Stimulated activated CD8-positive, alpha-beta memory T cell treated with anti-CD3 and anti-CD28 coated beads, Interleukin-7, amount 100 ng/mL, for 48 hours (primary cell): ENCODE measurements around the gene ARL6.

ENCODE experiments used
- DNase-seq, 2 donors: peaks; one replicate each; pipeline ENCODE4 v3.0.0-alpha.2; 2020; ENCODE audit warnings: low read depth in 1 of 2; ENCODE audit errors: extremely low read depth in 1 of 2

Gene ARL6, protein sequence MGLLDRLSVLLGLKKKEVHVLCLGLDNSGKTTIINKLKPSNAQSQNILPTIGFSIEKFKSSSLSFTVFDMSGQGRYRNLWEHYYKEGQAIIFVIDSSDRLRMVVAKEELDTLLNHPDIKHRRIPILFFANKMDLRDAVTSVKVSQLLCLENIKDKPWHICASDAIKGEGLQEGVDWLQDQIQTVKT

GRCh38 chr3:97764407-97765238 is at the start of gene ARL6:
ARL6 (plus strand) TSS chr3:97764758; CDS start chr3:97768108, 3,350 bp downstream.
- peak; percentile 41 to 66 for DNase-seq

- DNase-seq, result peak; percentile 6 to 13
Measured at GRCh38 chr3:97719156-97719821, 45.3 kb upstream of the ARL6 start.

DNA sequence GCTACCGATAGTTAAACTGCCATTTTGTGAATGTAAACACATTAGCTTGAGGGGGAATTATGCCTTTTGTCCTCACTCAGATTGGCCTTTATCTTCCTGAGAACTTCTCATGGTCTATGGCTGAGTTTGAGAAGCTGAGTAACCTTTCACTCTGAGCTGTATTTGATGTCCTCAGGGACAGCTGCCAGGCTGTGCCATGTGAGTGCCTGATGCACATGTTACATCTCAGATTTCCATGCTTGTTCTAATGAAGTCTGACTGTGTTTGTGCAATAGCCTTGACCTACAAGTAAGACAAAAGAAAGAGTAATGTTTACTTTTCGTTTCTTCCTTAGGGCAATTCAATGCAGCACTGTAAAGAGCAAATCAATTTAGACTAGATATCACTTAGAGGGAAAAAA is 44.1 kb upstream of the ARL6 start:
- DNase-seq, result no peak

GRCh38 chr3:97721446-97721845 is 43.1 kb upstream of the ARL6 start:
- DNase-seq, result no peak

DNA sequence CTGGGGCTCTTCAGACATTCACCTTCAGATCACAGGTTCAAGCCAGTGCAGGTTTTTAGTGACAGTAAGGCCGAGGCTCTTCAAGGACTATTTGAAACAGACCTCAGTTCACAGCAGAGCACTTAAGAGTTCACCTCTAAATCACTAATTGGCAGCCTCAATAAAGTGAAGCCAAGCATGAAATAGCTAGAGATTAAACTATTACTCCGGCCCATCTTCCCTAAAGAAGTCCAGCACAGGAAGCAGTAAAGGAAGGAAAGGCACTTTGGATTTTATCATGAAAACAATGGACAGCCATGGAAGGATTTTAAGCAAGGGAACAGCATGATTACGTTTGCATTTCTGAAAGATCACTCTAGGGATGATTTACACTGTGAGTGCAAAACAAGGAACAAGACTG is 27.6 kb upstream of the ARL6 start:
- DNase-seq, result no peak

GRCh38 chr3:97738761-97739160 is 25.8 kb upstream of the ARL6 start:
- no peak for DNase-seq

DNA sequence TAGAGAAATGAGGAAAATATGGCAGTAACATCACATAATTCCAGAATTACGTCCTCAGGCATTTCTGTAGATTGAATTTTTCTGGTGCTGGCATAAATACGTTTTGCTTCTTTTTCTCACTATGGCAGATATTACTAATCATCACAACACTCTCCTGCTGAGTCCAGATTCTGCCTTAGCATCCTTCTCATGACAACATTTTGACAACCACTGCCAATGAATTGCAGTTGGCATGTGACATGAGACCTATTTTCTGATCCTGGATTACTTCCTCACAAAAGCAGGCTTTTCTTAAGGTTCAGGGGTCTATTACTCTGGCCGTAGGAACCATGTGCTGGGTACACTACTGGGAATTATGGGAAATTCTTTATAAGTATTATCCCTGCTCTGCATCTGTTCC is 22.5 kb upstream of the ARL6 start:
- no peak for DNase-seq

DNA sequence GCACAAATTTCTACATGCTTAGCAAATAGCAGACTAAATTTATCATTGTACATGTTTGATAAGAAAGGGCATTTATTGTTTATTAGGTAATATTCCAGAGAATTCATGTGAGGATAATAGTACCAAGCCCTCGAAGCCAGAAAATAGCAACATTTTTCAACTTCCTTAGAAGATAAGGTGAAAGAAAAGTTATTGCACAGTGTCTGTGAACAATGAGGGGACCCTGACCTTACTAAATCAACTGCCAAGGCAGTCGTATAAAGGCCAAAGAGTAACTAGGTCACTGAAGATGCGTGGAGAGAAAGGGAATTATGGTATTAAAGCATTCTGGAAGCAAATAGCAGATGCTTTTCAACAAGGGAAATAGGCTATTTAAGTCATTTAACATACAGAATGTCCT is 20.3 kb upstream of the ARL6 start:
- DNase-seq, result no peak

DNA sequence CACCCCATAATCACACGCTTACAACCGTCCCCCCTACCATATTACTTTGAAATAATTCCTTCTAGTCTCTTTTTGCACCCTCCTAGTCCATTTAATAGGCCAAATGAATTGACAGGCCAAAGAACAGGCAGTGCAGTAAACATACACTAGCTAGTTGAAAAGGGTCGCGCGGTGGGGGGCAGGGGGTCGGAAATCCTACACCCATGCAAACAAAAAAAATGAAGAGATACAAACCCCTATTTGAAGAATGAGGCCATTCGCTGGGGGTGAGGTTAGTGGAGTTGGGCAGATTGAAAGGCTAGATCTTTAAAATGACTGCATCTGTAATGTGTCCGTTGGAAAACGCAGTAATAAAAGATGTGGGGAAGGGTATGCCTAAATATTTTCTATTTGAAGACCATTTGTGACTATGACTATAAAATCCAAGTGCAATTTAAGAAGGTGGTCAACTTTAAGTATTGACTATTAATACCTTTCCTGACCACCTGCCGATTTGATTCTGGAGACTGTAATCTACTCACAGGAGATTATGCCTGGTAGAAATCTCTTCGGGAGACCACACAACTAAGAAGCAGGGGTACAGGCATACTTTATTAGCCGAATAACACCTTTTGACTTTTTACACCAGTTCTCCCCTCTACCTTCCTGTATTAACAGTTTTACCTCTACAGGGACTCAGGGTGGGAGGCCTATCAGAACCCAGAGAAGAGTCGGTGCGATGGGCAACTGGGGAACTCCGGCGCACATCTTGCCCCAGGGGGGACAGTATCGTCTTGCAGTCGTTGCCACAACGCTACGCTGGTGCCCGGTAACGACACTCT is 762 bp upstream of the ARL6 start:
- DNase-seq, result no peak

DNA sequence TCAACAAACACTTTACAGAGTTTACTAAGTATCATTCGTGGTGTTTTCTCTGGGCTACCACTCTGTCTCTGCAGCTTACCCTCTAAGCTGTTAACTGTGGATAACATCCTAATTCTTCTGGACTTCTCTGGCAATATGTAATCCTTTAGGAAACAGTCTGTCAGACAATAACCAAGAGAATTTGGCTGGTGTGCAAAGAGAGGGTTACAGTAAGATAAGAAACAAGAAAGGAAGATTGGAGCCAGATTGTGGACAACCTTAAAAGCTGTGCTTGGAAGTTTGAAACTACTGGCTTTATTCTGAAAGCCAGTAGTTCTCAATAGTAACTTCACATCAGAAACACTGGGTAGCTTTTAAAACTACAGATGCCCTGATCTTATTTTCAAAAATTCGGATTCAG is 778 bp downstream of the ARL6 start:
- no peak for DNase-seq

- DNase-seq, result no peak
Measured at GRCh38 chr3:97772926-97773325, 8.4 kb downstream of the ARL6 start.

- DNase-seq, result no peak
Measured at GRCh38 chr3:97778152-97778551, 13.6 kb downstream of the ARL6 start.

DNA sequence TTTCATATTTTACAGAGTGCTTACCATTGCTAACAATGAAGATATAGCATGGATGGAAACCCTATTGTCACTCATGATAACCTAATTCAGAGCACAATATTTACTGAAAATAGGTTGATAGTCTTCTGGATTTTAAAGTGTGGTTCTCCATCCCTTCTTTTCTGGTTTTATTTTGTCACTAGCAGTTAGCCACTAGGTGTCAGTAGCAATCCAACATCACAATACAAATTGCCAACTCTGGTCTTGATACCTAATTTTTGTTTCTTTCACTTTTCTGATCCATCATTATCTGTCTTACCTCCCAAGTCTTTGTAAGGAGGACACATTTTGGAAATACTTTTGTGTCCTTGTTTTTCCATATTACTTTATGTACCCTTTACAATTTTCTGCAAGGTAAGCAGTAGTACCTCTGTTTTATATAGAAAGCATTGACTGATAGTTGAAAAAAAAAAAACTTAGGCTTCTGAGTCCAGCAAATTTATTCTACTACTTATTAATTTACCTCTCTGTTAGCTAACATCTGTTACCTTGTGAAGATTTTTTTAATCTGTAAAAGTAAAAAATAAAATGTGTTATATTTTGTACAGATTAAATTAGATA is 29.0 kb downstream of the ARL6 start:
- DNase-seq, result no peak

DNA sequence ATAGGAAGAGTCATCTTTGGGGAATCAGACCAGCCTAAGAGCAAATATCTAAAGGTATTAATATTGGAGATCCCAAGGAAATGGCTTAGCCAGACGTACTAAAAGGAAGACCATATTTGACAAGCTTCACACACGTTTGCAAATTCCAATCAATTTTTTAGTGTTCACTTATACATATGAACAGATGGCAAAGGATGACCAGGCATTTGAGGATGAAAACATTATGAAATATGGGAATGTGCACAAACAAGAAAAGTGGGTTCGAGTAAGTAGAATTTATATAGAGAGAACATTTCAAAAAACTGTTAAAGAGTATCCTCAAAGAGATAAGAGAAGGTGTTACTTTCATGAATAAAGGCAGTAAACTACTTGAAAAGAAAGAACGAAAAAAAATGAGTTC is 31.4 kb downstream of the ARL6 start:
- DNase-seq, result no peak

DNA sequence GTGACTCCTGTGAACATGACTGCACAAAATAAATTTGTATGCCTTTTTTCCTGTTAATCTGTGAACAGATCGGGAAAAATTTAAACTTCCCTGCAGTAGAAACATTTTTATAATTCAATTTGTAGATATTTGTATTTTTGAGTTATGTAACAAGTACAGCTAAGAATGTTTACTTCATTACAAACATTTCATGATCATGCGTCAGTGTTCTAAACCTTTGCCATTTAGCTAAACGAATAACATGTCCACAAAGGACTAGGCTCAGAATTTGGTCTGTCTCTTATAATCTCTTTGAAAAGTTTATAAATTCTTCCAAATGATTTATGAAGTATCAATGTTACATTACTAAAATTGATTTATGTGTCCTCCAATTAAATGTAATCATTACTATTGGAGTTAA is 39.9 kb downstream of the ARL6 start:
- DNase-seq, result no peak

DNA sequence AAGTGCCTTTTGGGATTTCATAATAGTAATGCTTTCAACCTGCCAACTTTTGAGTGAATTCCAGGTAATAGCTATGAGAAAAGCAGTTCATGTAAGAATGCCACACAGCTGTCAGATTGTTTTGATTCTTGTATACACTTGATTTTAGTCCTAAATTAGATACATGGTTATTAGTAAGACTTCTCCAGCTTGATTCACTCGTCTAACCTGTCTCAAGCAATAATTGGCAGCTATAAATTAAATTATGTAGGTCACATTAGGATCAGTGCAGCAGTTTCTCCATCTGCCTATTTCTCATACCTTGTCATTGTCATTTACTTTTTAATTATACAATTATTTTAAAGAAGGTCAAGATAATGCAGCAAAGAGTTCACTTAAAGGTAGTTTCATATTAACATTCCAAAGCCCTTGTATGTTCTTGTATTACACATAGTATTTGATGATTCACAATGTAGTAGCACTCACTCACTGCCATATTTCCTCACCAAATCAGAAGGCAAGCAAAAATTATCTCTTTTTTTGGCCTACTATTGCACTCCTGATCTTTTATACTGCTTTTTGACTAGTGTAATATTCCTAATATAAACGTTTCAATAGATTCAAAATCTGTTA is 46.3 kb downstream of the ARL6 start:
- no peak for DNase-seq

DNA sequence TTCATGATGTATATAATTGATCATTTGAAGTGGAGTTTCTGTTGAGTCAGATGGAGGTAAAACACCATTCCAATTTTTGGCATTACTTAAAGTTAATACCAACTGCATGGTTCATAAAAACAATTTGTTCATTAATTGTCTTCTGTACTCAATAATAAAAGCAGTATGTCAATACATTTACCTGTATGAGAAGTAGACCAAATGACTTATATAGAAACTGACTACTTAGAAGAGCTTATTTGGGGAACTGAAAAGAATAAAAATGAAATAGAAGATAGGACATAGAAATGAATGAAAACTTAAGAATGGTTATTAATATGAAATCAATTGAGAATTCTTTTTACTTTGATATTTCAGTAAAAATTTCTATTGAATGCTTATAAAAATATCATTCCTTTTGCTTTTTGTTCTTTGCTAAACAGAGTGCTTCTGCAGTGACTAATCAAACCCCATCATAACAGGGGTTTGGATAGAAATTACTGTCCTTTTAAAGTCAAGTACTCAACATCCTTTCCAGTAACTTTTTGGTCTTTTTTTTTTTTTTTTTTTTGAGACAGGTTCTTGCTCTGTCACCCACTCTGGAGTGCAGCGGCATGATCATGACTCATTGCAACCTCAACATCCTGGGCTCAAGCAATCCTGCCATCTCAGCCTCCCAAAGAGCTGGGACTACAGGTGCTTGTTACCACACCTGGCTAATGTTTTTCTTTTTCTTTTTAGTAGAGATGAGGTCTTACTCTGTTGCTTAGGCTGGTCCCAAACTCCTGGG is 50.8 kb downstream of the ARL6 start:
- peak in 1 of 2 donors; percentile 35 for DNase-seq

DNA sequence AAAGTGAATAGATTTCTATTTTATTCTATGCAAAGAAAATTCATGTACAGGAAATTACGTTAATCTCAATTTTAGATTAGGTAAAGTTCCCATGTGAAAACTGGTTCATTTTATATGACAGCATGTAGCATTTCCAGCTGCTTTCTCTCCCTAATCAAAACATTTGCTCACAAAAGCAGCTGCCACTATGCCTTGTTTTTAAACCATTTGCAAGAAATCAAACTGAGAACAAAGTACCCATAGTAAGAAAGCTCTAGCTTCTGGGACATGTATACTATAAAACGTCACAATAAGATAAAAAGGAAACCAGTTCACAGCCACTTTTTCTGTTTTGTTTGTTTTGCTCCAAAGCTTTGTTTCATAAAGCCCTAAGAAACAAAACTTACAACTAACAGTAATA is 52.3 kb downstream of the ARL6 start:
- DNase-seq, result no peak

DNA sequence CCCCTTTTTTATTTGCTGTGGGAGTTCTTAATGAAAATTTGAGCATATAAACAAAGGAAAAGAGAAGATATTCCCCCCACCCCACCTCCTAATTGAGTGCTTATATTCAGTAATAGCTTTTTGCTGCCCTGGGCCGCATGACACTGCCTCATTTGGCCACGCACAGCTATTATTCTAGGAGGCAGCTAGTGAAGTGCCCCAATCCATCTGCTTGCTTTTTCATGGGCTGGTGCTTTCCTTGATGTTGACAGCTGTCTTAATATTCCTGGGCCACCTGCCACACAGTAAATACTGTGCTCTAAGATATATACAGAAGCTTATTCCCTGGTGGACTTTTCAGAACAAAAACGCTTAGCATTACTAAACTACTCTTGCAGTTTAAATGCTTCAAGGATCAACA is 53.4 kb downstream of the ARL6 start:
- no peak for DNase-seq

GRCh38 chr3:97820780-97821179 is 56.2 kb downstream of the ARL6 start:
- DNase-seq, result no peak
